RWPE1 (cell line): ENCODE measurements around the gene PPM1D.
"Not testable (repeated sequence)": the region's sequence is repeated elsewhere in the genome, so short reads cannot be mapped to it uniquely, and the experiment has no call there.

Experiments
- CTCF ChIA-PET: fragments of 350-600 bp; sonication (Branson Sonifier 250); formaldehyde crosslinking; extraction: SDS; loops from one replicate; lab custom pipeline; 2021; lab: Yijun Ruan, JAX
- POLR2A ChIA-PET: fragments of 400-600 bp; formaldehyde crosslinking; extraction: SDS; loops from one replicate; lab custom pipeline; 2020; ENCODE audit warnings: antibody characterized with exemption; ENCODE audit not compliant: low non-redundant PET; lab: Yijun Ruan, JAX
- DNase-seq: peaks from one replicate; pipeline ENCODE4 v3.0.0; 2012; ENCODE audit warnings: low spot score
- H3K27ac ChIP-seq: fragments of 450-650 bp; 2 replicates; pipeline ENCODE4 v1.5.1; 2017
- TF ChIP-seq, protein P1 (sequence below): fragments of 450-650 bp; conservative IDR thresholded peaks from 2 replicates; pipeline ENCODE4 v1.5.1; 2017; ENCODE audit warnings: low read depth, mild to moderate bottlenecking

Gene PPM1D

DNA sequence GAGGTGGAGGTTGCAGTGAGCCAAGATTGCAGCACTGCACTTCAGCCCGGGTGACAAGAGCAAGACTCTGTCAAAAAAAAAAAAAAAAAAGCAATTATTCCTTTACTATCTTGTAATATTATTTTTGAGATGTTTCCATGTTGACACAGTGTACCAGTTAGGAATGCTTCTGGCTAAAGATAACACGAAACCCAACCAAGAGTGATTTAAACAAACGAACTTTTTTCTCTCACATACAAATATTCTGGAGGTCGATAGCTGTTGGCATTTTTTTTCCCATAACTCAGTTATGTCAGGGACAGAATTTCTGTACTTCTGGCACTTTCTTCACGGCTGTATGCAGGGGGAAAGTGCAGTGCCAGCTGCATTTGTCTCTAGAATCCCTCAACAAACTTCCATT lies 9.9 kb upstream of the PPM1D start:
- no peak overlapping the region for H3K27ac ChIP-seq
- no peak for DNase-seq
- TF ChIP-seq, protein P1, sequence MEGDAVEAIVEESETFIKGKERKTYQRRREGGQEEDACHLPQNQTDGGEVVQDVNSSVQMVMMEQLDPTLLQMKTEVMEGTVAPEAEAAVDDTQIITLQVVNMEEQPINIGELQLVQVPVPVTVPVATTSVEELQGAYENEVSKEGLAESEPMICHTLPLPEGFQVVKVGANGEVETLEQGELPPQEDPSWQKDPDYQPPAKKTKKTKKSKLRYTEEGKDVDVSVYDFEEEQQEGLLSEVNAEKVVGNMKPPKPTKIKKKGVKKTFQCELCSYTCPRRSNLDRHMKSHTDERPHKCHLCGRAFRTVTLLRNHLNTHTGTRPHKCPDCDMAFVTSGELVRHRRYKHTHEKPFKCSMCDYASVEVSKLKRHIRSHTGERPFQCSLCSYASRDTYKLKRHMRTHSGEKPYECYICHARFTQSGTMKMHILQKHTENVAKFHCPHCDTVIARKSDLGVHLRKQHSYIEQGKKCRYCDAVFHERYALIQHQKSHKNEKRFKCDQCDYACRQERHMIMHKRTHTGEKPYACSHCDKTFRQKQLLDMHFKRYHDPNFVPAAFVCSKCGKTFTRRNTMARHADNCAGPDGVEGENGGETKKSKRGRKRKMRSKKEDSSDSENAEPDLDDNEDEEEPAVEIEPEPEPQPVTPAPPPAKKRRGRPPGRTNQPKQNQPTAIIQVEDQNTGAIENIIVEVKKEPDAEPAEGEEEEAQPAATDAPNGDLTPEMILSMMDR, result no peak
- POLR2A ChIA-PET, result no interaction called here
- CTCF ChIA-PET, result interaction anchor here (0.6 to 0.7 kb wide), 3 partner anchors 8 to 13 kb away, joined by 4 read pairs; no protein-coding TSS in a partner anchor

DNA sequence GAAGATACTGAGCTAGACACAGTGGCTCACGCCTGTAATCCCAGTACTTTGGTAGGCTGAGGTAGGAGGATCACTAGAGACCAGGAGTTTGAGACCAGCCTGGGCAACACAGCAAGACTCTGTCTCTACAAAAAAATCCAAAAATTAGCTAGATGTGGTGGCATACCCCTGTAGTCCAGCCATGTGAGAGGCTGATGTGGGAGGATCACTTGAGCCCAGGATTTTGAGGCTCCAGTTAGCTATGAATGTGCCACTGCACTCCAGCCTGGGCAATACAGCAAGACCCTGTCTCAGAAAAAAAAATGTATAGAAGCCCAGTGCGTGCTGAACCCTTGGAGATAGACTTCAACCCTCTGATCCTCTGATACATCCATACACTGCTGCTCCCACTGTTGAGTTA lies 7.2 kb upstream of the PPM1D start:
- ChIA-PET POLR2A (no interaction called here), CTCF (interaction anchor here (0.8 kb wide), 1 partner anchor 8 kb away, joined by 3 read pairs; no protein-coding TSS in a partner anchor)
- DNase-seq, result no peak
- TF ChIP-seq, protein P1, result no peak
- no peak overlapping the region for H3K27ac ChIP-seq

DNA sequence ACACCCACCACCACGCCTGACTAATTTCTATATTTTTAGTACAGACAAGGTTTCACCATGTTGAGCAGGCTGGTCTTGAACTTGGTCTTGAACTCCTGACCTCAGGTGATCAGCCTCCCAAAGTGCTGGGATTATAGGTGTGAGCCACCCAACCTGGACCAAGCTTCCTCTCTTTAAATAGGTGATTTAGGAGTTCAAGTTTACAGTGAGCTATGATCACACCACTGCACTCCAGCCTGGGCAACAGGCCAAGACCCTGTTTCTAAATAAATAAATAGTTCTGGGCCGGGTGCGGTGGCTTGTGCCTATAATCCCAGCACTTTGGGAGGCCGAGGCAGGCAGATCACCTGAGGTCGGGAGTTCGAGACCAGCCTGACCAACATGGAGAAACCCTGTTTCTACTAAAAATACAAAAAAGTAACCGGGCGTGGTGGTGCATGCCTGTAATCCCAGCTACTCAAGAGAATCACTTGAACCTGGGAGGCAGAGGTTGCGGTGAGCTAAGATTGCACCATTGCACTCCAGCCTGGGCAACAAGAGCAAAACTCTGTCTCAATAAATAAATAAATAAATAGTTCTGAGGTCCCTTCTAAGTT lies 6.5 kb upstream of the PPM1D start:
- not testable (repeated sequence) for DNase-seq

DNA sequence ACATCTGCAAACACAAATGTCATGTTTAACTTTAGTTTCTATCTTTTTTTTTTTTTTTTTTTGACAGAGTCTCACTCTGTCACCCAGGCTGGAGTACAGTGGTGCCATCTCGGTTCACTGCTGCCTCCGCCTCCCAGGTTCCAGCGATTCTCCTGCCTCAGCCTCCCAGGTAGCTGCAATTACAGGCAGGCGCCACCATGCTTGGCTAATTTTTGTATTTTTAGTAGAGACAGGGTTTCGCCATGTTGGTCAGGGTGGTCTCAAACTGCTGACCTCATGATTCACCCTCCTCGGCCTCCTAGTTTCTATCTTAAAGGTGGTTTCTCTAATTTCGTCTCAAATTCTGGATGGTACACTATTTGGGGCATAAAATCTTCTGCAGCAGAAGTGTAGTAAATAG lies 5.8 kb upstream of the PPM1D start:
- DNase-seq, H3K27ac ChIP-seq, CTCF ChIA-PET, POLR2A ChIA-PET: not testable (repeated sequence)

More for the DNA sequence above, 6.5 kb upstream of the PPM1D start:
- POLR2A ChIA-PET, H3K27ac ChIP-seq, CTCF ChIA-PET: not testable (repeated sequence)

DNA sequence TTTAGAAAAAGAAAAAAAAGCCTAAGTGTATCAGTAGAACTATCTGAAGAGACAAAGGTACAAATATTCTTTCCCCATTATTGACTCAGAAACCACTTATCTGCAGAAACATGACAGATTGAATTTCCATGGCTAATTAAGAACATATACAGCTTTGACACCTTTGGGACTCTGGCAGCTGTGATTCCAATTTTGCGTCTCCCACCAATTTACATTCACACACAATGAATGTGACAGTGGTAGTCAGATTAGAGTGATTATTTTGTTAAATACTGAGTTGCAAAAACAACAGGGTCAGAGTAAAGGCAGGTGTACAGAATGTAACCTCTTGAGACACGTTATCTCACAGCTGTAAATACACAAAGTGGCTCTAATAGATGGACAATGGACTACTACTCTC lies 5.3 kb upstream of the PPM1D start:
- TF ChIP-seq, protein P1, result no peak
- CTCF ChIA-PET, result no interaction called here
- H3K27ac ChIP-seq, result no peak overlapping the region
- POLR2A ChIA-PET, result no interaction called here
- no peak for DNase-seq

DNA sequence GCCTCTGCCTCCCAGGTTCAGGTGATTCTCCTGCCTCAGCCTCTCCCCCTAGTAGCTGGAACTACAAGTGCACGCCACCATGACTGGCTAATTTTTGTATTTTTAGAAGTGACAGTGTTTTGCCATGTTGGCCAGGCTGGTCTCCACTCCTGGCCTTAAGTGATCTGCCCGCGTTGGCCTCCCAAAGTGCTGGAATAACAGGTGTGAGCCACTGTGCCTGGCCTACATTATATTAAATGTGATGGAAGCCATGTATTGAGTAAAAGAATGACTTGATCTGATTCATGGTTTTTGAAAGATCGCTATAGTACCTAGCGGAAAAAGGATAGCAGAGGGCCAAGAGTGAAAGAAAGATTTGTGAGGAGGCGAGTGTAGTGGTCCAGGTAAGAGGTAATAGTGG lies 2.7 kb upstream of the PPM1D start:
- POLR2A ChIA-PET, result interaction anchor here (0.5 kb wide), 1 partner anchor 107 kb away, joined by 4 read pairs; no protein-coding TSS in a partner anchor
- TF ChIP-seq, protein P1, result no peak
- H3K27ac ChIP-seq, result no peak overlapping the region
- CTCF ChIA-PET, result no interaction called here
- no peak for DNase-seq

DNA sequence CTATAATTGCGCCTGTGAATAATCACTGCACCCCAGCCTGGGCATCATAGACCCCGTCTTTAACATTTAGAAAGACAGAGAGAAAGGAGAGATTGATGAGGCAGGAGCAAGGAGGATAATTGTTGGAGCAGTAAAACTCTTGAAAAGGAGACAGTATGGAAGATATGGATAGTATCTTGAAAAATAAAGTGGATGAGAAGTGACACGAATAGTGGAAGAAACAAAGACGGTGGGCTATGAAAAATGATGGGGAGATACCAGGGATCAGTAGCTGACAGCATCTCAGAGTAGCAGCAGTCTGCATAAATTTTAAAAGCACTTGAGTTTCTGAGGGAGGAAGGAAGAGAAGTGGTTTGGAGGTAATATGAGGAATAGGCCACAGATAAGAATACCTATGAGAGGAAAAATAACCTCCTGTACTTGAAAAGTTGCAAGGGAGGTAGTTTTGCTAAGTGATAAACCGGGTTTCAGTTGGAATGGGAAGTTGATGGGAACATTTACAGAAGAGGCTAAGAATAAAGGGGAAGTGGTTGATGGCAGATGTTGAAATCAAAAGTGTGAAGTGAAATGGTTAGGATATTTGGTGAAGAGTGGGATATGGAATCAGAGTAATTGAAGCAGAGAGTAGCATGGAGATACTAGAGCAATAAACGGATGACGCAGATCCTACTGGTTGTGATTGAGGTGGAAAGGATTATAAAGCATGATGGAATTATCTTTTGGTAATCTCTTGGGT lies 1.8 kb upstream of the PPM1D start:
- DNase-seq, result no peak
- ChIA-PET POLR2A (no interaction called here), CTCF (interaction anchor here (0.6 to 0.7 kb wide), 2 partner anchors 8 to 19 kb away, joined by 3 to 4 read pairs; no protein-coding TSS in a partner anchor)
- H3K27ac ChIP-seq, result no peak overlapping the region
- TF ChIP-seq, protein P1, result no peak
